Trophoblast cell (in vitro differentiated cells and primary cell): ENCODE results near the gene PLA2G12B.
"Not testable (repeated sequence)": the region's sequence is repeated elsewhere in the genome, so short reads cannot be mapped to it uniquely, and the experiment has no call there.

Experiments used
- DNase-seq, 2 donors: peaks; one replicate each; pipeline ENCODE4 v3.0.0-alpha.2; 2016
- H2AFZ ChIP-seq: 2 replicates; pipeline ENCODE4 v1.6.1; 2013; ENCODE audit warnings: low read length, moderate library complexity, mild to moderate bottlenecking; ENCODE audit not compliant: insufficient read depth, poor library complexity
- H2AK5ac ChIP-seq: 2 replicates; pipeline ENCODE4 v1.6.1; 2013; ENCODE audit warnings: mild to moderate bottlenecking, low read length
- H2BK120ac ChIP-seq: 2 replicates; pipeline ENCODE4 v1.6.1; 2013; ENCODE audit warnings: low read length, mild to moderate bottlenecking, moderate library complexity; ENCODE audit not compliant: insufficient read depth, poor library complexity
- H2BK12ac ChIP-seq: 2 replicates; pipeline ENCODE4 v1.6.1; 2013; ENCODE audit warnings: mild to moderate bottlenecking, low read length, moderate library complexity
- H2BK5ac ChIP-seq: 2 replicates; pipeline ENCODE4 v1.6.1; 2013; ENCODE audit warnings: low read length, low read depth, moderate library complexity, mild to moderate bottlenecking; ENCODE audit not compliant: poor library complexity
- H3K14ac ChIP-seq: 2 replicates; pipeline ENCODE4 v1.6.1; 2013; ENCODE audit warnings: mild to moderate bottlenecking, low read length
- H3K18ac ChIP-seq: 2 replicates; pipeline ENCODE4 v1.6.1; 2013; ENCODE audit warnings: mild to moderate bottlenecking, low read length
- H3K23ac ChIP-seq: 2 replicates; pipeline ENCODE4 v1.6.1; 2013; ENCODE audit warnings: low read length
- H3K27ac ChIP-seq: 2 replicates; pipeline ENCODE4 v1.5.1; 2013; ENCODE audit warnings: low read depth, mild to moderate bottlenecking, inconsistent platforms, low read length, moderate library complexity
- H3K27me3 ChIP-seq: 2 replicates; pipeline ENCODE4 v1.6.1; 2013; ENCODE audit warnings: inconsistent platforms, mild to moderate bottlenecking, low read length, moderate library complexity; ENCODE audit not compliant: insufficient read depth
- H3K36me3 ChIP-seq, 2 experiments: 1 replicate in 1 of 2; 2 replicates in 1 of 2; pipeline ENCODE4 v1.6.1; 2013; ENCODE audit warnings: low read length in 2 of 2, mild to moderate bottlenecking in 2 of 2, moderate library complexity in 1 of 2; ENCODE audit not compliant: insufficient read depth in 2 of 2, control insufficient read depth in 1 of 2
- H3K4ac ChIP-seq: 2 replicates; pipeline ENCODE4 v1.6.1; 2013; ENCODE audit warnings: low read depth, mild to moderate bottlenecking, low read length, moderate library complexity
- H3K4me1 ChIP-seq, 2 experiments: 1 replicate in 1 of 2; 2 replicates in 1 of 2; pipeline ENCODE4 v1.6.1; 2013; ENCODE audit warnings: low read length in 2 of 2, mild to moderate bottlenecking in 2 of 2, moderate library complexity in 1 of 2; ENCODE audit not compliant: insufficient read depth in 2 of 2, control insufficient read depth in 1 of 2
- H3K4me2 ChIP-seq: 2 replicates; pipeline ENCODE4 v1.6.1; 2013; ENCODE audit warnings: inconsistent platforms, mild to moderate bottlenecking, low read length, moderate library complexity
- H3K4me3 ChIP-seq: 2 replicates; pipeline ENCODE4 v1.5.1; 2013; ENCODE audit warnings: mild to moderate bottlenecking, low read depth, low read length, inconsistent platforms
- H3K79me1 ChIP-seq: one replicate; pipeline ENCODE4 v1.6.1; 2013; ENCODE audit warnings: low read length
- H3K79me2 ChIP-seq: 2 replicates; pipeline ENCODE4 v1.6.1; 2013; ENCODE audit warnings: low read length, mild to moderate bottlenecking; ENCODE audit not compliant: control insufficient read depth, insufficient read depth, poor library complexity
- H3K9ac ChIP-seq: 2 replicates; pipeline ENCODE4 v1.6.1; 2013; ENCODE audit warnings: mild to moderate bottlenecking, low read length
- H3K9me3 ChIP-seq: 2 replicates; pipeline ENCODE4 v1.6.1; 2013; ENCODE audit warnings: low read depth, mild to moderate bottlenecking, control low read depth, inconsistent platforms, low read length; ENCODE audit not compliant: insufficient read depth
- H4K12ac ChIP-seq: 2 replicates; pipeline ENCODE4 v1.6.1; 2013; ENCODE audit warnings: low read depth, mild to moderate bottlenecking, low read length, moderate library complexity
- H4K8ac ChIP-seq: 2 replicates; pipeline ENCODE4 v1.6.1; 2013; ENCODE audit warnings: low read depth, mild to moderate bottlenecking, low read length, moderate library complexity
- H4K91ac ChIP-seq: one replicate; pipeline ENCODE4 v1.6.1; 2013; ENCODE audit warnings: low read depth, mild to moderate bottlenecking, low read length, moderate library complexity
- WGBS: extraction: QIAGEN DNeasy Blood & Tissue Kit; methylation state at CpG from one replicate; pipeline ENCODE4 v1.1.7; 2013; ENCODE audit warnings: missing lambda C conversion rate; ENCODE audit not compliant: insufficient read length, insufficient coverage; ENCODE audit errors: extremely low coverage; 5-methylcytosine and 5-hydroxymethylcytosine counted together

Gene PLA2G12B

DNA sequence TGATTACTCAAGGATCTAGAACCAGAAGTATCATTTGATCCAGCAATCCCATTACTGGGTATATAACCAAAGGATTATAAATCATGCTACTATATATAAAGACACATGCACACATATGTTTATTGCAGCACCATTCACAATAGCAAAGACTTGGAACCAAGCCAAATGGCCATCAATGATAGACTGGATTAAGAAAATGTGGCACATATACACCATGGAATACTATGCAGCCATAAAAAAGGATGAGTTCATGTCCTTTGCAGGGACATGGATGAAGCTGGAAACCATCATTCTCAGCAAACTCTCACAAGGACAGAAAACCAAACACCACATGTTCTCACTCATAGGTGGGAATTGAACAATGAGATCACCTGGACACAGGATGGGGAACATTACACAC, 40.9 kb upstream of the PLA2G12B start:
- not testable (repeated sequence) for H3K79me2 ChIP-seq, DNase-seq, H2AFZ ChIP-seq, H3K4me3 ChIP-seq, H3K14ac ChIP-seq, H3K4ac ChIP-seq, H2BK120ac ChIP-seq, H3K23ac ChIP-seq, H3K9me3 ChIP-seq, H4K91ac ChIP-seq, H3K4me2 ChIP-seq, H3K9ac ChIP-seq, H3K18ac ChIP-seq, H4K8ac ChIP-seq, H2BK5ac ChIP-seq, H3K36me3 ChIP-seq, H3K27ac ChIP-seq, H2AK5ac ChIP-seq, H4K12ac ChIP-seq, H3K79me1 ChIP-seq, H3K4me1 ChIP-seq, H2BK12ac ChIP-seq, H3K27me3 ChIP-seq

DNA sequence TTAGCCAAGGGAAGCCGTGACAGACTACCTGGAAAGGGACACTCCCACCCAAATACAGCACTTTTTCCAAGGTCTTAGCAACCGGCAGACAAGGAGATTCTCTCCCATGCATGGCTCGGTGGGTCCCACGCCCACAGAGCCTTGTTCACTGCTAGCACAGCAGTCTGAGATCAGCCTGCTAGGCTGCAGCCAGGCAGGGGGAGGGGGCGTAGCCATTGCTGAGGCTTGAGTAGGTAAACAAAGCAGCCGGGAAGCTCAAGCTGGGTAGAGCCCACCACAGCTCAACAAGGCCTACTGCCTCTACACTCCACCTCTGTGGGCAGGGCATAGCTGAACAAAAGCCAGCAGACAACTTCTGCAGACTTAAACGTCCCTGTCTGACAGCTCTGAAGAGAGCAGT, 35.2 kb upstream of the PLA2G12B start:
- H3K79me1 ChIP-seq, result not testable (repeated sequence)

DNA sequence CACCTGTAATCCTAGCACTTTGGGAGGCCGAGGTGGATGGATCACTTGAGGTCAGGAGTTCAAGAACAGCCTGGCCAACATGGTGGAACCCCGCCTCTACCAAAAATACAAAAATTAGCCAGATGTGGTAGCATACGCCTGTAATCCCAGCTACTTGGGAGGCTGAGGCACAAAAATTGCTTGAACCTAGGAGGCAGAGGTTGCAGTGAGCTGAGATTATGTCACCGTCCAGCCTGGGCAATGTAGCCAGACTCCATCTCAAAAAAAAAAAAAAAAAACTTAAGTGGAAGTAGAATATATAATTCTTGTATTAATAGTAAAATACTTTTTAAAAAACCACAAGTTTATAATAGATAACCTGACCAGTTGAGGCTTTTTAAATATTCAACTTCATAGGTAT, 30.0 kb upstream of the PLA2G12B start:
- H3K14ac ChIP-seq, H4K8ac ChIP-seq, H3K27ac ChIP-seq, H2AK5ac ChIP-seq, H3K18ac ChIP-seq, H2BK12ac ChIP-seq, DNase-seq, H2BK120ac ChIP-seq, H3K79me1 ChIP-seq, H3K4ac ChIP-seq, H2AFZ ChIP-seq, H4K91ac ChIP-seq, H2BK5ac ChIP-seq, H3K9ac ChIP-seq, H3K27me3 ChIP-seq, H3K36me3 ChIP-seq, H3K4me2 ChIP-seq, H3K23ac ChIP-seq, H3K79me2 ChIP-seq, H3K4me3 ChIP-seq, H3K4me1 ChIP-seq, H3K9me3 ChIP-seq, H4K12ac ChIP-seq: not testable (repeated sequence)
- no CpG with 5 or more reads among the region's 4 CpGs for WGBS

More for the DNA sequence above, 35.2 kb upstream of the PLA2G12B start:
- H4K12ac ChIP-seq, H2BK5ac ChIP-seq, H3K9ac ChIP-seq, H3K4me1 ChIP-seq, H3K23ac ChIP-seq, H3K9me3 ChIP-seq, DNase-seq, H3K79me2 ChIP-seq, H3K36me3 ChIP-seq, H2AFZ ChIP-seq, H3K27me3 ChIP-seq, H3K4me3 ChIP-seq, H2BK120ac ChIP-seq, H2BK12ac ChIP-seq, H3K27ac ChIP-seq, H3K4ac ChIP-seq, H4K91ac ChIP-seq, H4K8ac ChIP-seq, H2AK5ac ChIP-seq, H3K4me2 ChIP-seq, H3K14ac ChIP-seq, H3K18ac ChIP-seq: not testable (repeated sequence)
- no CpG with 5 or more reads among the region's 7 CpGs for WGBS

- Histone ChIP-seq H4K12ac (no peak overlapping the region), H3K27me3 (no peaks in the 10 kb centered on the region), H2BK120ac (no peak overlapping the region), H3K4me1 (peaks cover 6 to 7% of the 10 kb centered on the region in 2 experiments), H2AK5ac (no peak overlapping the region), H3K18ac (no peak overlapping the region), H3K4me3 (no peak overlapping the region), H3K4ac (no peak overlapping the region), H2BK5ac (no peak overlapping the region), H4K8ac (no peak overlapping the region), H3K79me1 (no peaks in the 10 kb centered on the region), H3K14ac (no peak overlapping the region), H3K23ac (no peak overlapping the region), H2AFZ (no peak overlapping the region), H3K36me3 (no peaks in the 10 kb centered on the region), H2BK12ac (no peak overlapping the region), H3K9ac (no peak overlapping the region), H3K79me2 (no peaks in the 10 kb centered on the region), H3K27ac (no peak overlapping the region), H4K91ac (no peak overlapping the region), H3K4me2 (no peak overlapping the region), H3K9me3 (peaks cover 10% of the 10 kb centered on the region)
- whole genome bisulfite sequencing, result no CpG with 5 or more reads among the region's 2 CpGs
- peak; percentile 90 to 91 for DNase-seq
Measured at GRCh38 chr10:72981882-72982529, 27.4 kb upstream of the PLA2G12B start.
